ENCODE data around the gene TSPAN4. TPM values are rescaled to one million over a fixed set of nuclear protein-coding genes. Genes with fewer than 3 reads are reported as not detected.

TSPAN4 gene
- total RNA-seq, 4 donors from 2014 or later = 81.4 to 156 (median 129) TPM

DNA sequence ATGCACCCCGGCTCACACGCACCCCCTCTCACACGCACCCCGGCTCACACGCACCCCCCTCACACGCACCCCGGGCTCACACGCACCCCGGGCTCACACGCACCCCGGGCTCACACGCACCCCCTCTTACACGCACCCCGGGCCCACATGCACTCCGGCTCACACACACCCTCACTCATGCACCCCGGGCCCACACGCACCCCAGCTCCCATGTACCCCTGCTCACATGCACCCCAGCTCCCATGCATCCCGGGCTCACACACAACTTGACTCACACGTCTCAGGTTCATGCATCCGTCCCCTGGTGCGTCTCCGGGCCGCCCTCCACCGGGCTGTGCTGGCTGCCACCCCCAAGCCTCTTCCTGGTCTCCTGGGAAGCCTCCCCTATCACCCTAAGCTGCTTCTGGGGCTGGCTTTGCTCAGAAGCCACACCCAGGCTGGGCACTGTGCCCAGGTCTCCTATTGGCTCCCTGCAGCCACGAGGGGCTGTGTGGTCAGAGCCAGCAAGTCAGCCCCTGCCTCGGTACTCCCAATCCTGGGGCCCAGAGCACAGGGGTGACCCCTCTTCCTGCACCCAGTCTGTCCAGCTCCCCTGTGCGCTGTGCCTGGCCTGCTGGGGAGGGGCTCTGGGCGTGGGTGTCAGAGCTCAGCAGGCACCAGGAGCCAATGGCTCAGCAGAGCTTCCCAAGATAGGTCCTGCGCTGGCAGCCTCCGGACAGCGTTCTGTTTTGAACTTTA lies 16.9 kb downstream of the TSPAN4 start:
- H3K4me1 ChIP-seq = peaks cover 28 to 71% (median 54%) of the 10 kb centered on the region in 4 donors
- TF ChIP-seq POLR2A (IDR thresholded peaks at IDR 0.05; ENCODE audit: low read depth) (no peak), POLR2AphosphoS5 (IDR thresholded peaks at IDR 0.05) (peak in 1 of 2 donors; percentile 35)
- TF ChIP-seq, protein P1, sequence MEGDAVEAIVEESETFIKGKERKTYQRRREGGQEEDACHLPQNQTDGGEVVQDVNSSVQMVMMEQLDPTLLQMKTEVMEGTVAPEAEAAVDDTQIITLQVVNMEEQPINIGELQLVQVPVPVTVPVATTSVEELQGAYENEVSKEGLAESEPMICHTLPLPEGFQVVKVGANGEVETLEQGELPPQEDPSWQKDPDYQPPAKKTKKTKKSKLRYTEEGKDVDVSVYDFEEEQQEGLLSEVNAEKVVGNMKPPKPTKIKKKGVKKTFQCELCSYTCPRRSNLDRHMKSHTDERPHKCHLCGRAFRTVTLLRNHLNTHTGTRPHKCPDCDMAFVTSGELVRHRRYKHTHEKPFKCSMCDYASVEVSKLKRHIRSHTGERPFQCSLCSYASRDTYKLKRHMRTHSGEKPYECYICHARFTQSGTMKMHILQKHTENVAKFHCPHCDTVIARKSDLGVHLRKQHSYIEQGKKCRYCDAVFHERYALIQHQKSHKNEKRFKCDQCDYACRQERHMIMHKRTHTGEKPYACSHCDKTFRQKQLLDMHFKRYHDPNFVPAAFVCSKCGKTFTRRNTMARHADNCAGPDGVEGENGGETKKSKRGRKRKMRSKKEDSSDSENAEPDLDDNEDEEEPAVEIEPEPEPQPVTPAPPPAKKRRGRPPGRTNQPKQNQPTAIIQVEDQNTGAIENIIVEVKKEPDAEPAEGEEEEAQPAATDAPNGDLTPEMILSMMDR (IDR thresholded peaks at IDR 0.05) = no peak
- intact Hi-C loops (cut with DNase I) = no loop called here
- 27% methylated on average over 12 of the region's 31 CpGs for WGBS
- no peak for DNase-seq (ENCODE audit: extremely low spot score)
- no peaks in the 10 kb centered on the region for H3K9me3 ChIP-seq
- peak overlapping the region; percentile 37 to 82 (median 51) for H3K27ac ChIP-seq (replicated peaks in 1 of 4)
- peaks cover 20 to 45% (median 29%) of the 10 kb centered on the region in 4 donors for H3K36me3 ChIP-seq
- H3K27me3 ChIP-seq = no peaks in the 10 kb centered on the region
- H3K4me3 ChIP-seq = peak overlapping the region; percentile 11 to 31 (median 22)

DNA sequence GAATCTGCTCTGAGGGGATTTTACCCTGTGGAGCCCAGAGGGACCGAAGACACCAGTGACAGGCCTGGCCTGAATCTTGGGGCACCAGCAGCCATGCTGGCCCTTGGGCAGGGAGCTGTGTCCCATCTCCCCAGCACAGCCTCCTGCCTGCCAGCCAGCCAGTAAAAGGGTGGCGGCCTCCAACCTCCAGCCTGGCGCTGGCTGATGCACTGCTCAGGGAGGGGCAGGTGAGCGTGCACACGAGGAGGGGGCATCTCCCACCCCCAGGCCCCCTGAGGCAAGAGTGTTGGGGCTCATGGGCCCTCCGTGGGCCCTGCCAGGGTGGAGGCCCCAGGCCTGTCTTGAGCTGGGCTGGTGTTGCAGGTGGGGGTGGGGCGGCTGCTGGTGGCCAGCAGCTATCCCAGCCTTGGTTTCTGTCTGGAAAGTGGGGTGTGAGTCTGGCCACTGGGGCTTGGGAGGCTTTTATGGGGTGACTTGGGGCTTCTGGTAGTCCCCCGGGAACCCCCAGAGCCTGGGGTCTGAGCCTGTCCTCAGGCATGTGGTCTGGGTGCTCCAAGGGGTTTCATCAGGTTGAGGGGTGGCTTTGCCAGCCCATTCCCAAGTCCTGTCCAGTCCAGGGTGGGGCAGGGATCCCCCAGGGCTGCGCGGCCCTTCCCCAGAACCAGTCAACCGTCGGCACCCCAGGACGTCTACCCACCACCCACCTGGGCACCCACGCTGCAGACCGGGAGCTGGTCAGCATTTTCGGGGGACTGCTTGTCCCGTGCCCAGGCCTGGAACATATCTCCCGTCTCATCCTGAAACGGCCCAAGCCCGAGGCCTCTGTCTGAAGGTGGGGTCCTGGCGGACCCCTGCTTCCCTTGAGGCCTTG lies 17.8 kb downstream of the TSPAN4 start:
- no peak for TF ChIP-seq EP300 (IDR thresholded peaks at IDR 0.05)
- TF ChIP-seq, protein P1 (IDR thresholded peaks at IDR 0.05) = no peak
- no peak for TF ChIP-seq POLR2AphosphoS5 (IDR thresholded peaks at IDR 0.05)
- no peak for TF ChIP-seq POLR2A (IDR thresholded peaks at IDR 0.05; ENCODE audit: low read depth)
- H3K4me1 ChIP-seq = peaks cover 28 to 63% (median 49%) of the 10 kb centered on the region in 4 donors

DNA sequence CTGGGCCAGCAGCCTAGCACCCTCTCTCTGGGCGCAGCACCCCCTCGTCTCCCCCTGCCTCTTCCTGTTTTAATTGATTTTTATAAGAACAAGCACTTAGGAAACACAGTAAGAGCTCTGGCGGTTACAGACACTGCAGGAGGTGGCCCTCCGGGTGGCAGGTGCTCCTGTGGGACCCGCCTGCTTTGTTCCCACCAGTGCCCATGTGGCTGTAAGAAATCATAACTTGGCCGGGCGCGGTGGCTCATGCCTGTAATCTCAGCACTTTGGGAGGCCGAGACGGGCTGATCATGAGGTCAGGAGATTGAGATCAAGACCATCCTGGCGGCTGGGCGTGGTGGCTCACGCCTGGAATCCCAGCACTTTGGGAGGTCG lies 18.4 kb downstream of the TSPAN4 start:
- Histone ChIP-seq H3K27ac (replicated peaks in 1 of 4) (no peak overlapping the region), H3K4me3 (no peak overlapping the region), H3K4me1 (peaks cover 28 to 57% (median 45%) of the 10 kb centered on the region in 4 donors), H3K36me3 (peaks cover 33 to 48% (median 42%) of the 10 kb centered on the region in 4 donors), H3K27me3 (no peaks in the 10 kb centered on the region), H3K9me3 (no peaks in the 10 kb centered on the region)
- 95% methylated on average over 14 of the region's 14 CpGs for WGBS
- TF ChIP-seq POLR2AphosphoS5 (IDR thresholded peaks at IDR 0.05) = no peak
- TF ChIP-seq, protein P1 (IDR thresholded peaks at IDR 0.05) = no peak
- TF ChIP-seq EP300 (IDR thresholded peaks at IDR 0.05) = no peak
- TF ChIP-seq POLR2A (IDR thresholded peaks at IDR 0.05; ENCODE audit: low read depth) = no peak
- no peak for DNase-seq (ENCODE audit: extremely low spot score)
- intact Hi-C loops (cut with DNase I) = no loop called here

More for the DNA sequence above, 17.8 kb downstream of the TSPAN4 start:
- Histone ChIP-seq H3K27ac (replicated peaks in 1 of 4) (peak overlapping the region; percentile 37 to 82 (median 51)), H3K36me3 (peaks cover 27 to 48% (median 36%) of the 10 kb centered on the region in 4 donors), H3K27me3 (no peaks in the 10 kb centered on the region), H3K4me3 (peak overlapping the region in 3 of 4 donors; percentile 17 to 31 (median 27)), H3K9me3 (no peaks in the 10 kb centered on the region)
- intact Hi-C loops (cut with DNase I) = no loop called here
- WGBS = 73% methylated on average over 12 of the region's 21 CpGs
- DNase-seq (ENCODE audit: extremely low spot score) = no peak

DNA sequence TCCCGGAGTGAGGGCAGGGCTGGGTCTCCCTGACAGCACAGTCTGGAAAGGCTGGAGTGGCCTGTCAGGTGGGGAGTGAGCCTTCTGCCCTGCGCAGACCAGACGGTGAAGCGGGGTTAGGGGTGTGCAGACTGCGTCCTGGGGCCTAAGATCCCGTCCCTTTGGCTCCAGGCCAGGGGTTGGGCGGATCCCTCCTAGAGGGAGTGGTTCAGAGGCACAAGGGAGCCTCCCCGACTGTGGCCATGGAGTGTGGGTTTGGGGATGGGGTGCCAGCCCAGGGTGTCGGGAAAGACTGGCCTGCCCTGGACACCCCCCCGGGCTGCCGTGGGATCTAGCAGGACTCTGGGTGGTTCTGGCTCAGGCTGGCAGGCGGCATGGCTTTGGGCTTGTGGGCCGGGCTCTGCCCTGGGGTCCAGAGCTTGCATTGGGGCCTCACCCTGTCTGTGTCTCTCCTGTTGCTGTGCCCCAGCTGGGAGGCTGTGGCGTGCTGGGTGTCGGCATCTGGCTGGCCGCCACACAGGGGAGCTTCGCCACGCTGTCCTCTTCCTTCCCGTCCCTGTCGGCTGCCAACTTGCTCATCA lies 19.5 kb downstream of the TSPAN4 start:
- H3K36me3 ChIP-seq = peaks cover 36 to 56% (median 53%) of the 10 kb centered on the region in 4 donors
- TF ChIP-seq POLR2AphosphoS5 (IDR thresholded peaks at IDR 0.05) (peak in 1 of 2 donors; percentile 9), POLR2A (IDR thresholded peaks at IDR 0.05; ENCODE audit: low read depth) (no peak)
- H3K27me3 ChIP-seq = no peaks in the 10 kb centered on the region
- H3K9me3 ChIP-seq = no peaks in the 10 kb centered on the region
- peaks cover 20 to 47% (median 35%) of the 10 kb centered on the region in 4 donors for H3K4me1 ChIP-seq
- intact Hi-C loops (cut with DNase I) = no loop called here
- 54% methylated on average over 13 of the region's 20 CpGs for WGBS
- no peak for DNase-seq (ENCODE audit: extremely low spot score)
- H3K4me3 ChIP-seq = no peak overlapping the region
- H3K27ac ChIP-seq (replicated peaks in 1 of 4) = peak overlapping the region in 1 of 4 donors; percentile 3

Data from esophagus muscularis mucosa (tissue), 4 donors.